GM19240 (cell line): ENCODE results near the gene VPREB3.
"Not testable (repeated sequence)": the region's sequence is repeated elsewhere in the genome, so short reads cannot be mapped to it uniquely, and the experiment has no call there.

Experiments used
- DNase-seq: peaks from one replicate; pipeline ENCODE4 v3.0.0; 2011; ENCODE audit warnings: low spot score; ENCODE audit not compliant: insufficient read length

Gene VPREB3

DNA sequence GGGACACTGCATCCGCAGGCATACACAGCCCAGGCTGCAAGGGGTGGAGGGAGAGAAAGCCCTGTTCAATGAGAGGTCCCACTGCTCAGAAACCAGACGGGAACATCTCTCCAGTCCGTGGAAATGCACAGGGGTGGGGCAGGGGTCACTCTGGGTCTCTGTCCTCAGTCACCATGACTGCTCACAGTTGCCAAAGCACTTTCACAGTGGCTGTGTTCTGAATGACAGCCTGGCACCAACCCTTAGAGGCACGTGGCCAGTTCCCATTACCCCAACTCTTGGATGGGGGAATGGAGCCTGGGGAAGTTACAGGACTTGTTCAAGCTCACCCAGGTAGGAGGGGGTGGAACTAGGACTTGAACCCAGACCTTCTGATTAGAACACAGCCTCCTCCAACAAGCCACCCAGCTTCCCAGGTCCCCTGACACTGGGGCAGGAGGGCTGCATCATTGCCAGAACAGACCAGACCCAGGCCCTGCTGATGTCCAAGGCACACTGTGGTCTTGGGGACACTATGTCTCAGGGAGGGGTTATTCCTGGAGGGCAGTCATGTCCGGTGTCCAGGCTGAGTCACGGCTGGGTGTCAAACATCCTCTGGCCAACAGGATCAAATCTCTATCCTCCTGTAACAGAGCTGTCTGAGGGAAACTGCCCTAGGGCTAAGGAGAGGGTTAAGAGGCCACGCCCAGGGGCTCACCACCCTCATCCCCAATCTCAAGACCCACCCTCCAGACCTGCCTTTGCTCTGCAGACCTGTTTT, 11.5 kb downstream of the VPREB3 start:
- DNase-seq: no peak

DNA sequence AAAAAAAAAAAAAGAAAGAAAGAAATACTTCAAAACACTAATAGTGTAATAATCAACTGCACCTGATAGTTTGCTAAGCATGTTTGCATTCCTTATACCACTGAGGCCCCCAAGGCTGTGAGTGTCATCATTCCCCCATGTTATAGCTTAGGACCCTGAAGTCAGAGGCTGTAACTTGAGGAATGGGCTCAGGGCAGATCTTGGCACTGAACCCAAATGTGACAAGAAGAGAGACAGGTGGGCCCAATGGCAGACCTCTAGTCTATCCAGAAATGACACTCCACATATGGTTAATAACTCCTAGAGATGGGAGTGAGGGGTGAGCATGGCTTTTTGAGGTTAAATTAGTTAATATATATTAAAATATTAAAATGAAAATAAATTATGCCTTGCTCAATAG, 16.5 kb downstream of the VPREB3 start:
- DNase-seq: no peak

DNA sequence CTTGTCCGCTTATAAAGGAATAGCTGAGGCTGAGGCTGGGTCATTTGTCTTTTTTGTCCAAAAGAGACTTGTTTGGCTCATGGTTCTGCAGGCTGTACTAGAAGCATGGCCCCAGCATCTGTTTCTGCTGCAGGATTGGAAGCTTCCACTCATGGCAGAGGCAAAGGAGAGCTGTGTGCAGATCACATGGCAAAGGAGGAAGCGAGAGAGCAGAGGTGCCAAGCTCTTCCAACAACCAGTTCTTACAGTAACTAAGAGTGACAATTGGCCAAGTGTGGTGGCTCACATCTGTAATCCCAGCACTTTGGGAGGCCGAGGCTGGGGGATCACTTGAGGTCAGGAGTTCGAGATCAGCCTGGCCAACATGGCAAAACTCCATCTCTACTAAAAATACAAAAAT, 26.1 kb downstream of the VPREB3 start:
- not testable (repeated sequence) for DNase-seq

DNA sequence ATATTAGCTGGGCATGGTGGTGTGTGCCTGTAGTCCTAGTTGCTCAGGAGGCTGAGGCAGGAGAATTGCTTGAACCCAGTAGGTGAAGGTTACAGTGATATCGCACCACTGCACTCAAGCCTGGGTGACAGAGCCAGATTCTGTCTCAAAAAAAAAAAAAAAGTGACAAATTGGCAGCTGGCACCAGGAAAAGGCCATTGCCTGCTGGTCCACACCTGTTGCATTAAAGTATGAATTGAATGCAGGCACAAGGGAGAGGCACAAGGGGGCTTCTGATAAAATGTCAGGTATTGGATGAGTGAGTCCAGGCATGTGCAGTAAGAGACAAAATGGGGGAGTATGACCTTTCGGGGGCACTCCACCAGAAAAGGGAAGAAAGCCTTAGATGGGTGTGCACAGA, 31.5 kb downstream of the VPREB3 start:
- DNase-seq: no peak

DNA sequence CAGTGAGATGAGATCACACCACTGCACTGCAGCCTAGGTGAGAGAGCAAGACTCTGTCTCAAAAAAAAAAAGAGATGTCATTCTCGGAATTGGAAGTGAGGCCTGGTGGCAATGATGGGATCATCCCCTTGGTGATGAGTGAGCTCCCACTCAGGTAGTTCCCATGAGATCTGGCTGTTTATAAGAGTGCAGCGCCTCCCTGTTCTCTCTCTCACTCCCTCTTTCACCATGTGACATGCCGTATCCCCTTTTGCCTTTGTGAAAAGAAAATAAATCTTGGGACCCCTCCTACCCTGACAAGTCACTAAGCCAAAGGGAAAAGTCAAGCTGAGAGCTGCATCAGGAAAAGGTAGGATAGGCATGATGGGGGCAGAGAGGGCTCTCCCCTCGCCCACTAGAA, 32.1 kb downstream of the VPREB3 start:
- no peak for DNase-seq

DNA sequence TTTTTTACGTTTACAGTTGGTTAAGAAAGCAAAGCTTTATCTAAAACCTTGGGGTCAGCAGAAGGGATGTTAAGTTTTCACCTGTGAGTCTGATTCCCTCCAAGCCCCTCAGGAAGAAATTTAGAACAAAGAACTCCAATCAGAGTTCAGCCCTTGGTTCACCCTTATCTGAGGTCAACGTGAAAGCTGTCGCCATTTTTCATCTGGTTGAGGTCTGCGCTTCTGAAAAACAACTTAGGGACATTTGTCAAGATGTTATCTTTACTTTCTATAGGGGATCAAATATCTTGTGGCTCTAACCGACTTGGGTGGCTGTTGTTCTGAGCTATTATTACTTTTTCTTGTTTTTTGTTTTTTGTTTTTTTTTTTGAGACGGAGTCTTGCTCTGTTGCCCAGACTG, 33.4 kb downstream of the VPREB3 start:
- DNase-seq: no peak

DNA sequence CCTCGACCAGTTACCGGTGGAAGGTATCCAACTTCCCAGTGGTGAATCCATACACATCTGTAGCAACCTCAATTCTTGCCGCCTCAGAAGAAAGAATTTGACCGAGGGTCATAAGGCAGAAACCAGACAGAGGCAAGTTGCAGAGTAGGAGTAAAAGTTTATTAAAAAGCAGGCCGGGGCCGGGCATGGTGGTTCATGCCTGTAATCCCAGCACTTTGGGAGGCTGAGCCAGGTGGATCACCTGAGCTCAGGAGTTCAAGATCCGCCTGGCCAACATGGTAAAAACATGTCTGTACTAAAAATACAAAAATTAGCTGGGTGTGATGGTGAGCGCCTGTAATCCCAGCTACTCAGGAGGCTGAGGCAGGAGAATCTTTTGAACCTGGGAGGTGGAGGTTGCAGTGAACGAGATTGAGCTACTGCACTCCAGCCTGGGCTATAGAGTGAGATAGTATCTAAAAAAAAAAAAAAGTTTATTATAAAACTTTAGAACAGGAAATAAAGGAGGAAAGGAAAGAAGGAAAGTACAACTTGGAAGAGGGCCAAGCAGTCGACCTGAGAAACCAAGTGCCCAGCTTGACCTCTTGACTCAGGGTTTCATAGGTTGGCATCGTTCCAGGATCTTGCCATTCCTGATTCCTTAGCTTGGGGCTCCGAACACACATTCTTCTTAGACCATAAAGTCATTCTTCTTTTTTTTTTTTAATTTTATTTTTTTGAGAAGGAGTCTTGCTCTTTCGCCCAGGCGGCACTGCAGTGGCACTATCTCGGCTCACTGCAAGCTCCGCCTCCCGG, 35.7 kb downstream of the VPREB3 start:
- DNase-seq: no peak

DNA sequence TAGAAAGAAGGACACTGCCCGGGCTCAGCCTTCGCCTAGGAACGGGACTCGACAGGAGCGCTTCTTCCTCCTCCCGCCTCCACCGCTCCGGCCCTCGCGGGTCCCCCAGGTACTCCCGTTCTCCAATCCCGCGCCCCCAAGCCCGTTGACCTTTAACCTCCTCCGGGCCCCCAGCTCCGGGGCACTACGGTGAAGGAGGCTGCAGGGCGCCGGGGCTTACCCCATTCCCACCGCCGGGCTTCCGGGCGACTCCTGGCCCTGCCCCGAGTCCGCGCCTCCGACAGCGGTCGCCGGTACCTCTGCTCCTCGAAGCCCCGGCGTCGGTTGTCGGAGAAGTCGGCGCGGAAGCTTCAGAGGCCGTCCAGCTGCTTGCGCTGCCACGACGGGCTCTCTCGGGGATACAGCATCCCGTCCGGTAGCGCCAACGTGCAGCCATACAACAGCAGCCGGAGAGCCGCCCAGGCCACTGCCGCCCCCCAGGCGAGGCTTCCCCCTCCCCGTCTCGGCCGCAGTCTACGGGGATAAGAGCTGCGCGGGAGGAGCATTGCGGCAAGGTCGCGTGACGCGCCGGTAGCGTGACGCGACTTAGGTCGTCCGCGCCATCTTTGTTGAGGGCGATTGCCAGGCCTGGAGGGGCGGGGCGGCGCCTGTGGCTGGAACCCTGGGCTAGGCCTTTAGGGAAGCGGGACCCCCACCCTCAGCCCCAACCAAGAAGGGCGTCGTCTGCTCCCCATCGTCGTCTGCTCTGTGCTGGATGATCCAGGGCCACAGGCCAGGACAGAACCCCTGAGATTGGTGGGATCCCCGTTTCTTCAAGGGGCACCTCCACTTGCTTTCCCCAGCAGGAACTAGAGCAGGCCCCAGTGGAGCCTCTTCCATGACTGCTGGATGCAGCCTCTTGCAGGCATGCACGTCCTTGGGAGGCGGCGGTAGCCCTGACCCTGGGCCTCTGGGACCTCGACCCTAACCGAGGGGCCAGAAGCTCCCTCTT, 37.1 kb downstream of the VPREB3 start:
- peak; percentile 63 for DNase-seq

DNA sequence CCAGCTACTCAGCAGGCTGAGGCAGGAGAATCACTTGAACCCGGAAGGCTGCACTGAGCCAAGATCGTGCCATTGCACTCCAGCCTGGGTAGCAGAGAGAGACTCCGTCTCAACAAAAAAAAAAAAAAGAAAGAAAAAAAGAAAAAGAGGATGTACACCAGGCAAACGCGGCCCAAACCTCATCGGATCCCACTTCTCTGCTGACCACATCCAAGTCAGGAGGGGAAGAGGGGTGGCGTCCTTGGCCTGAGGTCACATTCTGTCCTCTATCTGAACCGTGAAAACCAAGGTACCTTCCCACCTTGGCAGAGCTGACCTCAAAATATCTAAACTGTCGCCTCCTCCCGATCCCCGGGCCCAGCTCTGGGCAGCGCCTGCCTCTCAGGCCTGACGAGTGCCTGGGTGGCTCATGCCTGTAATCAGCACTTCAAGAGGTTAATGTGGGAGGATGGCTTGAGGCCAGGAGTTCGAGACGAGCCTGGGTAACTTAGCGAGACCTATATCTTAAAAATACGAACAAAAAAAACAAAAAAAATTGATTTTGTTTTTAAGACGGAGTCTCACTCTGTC, 38.3 kb downstream of the VPREB3 start:
- DNase-seq: no peak

DNA sequence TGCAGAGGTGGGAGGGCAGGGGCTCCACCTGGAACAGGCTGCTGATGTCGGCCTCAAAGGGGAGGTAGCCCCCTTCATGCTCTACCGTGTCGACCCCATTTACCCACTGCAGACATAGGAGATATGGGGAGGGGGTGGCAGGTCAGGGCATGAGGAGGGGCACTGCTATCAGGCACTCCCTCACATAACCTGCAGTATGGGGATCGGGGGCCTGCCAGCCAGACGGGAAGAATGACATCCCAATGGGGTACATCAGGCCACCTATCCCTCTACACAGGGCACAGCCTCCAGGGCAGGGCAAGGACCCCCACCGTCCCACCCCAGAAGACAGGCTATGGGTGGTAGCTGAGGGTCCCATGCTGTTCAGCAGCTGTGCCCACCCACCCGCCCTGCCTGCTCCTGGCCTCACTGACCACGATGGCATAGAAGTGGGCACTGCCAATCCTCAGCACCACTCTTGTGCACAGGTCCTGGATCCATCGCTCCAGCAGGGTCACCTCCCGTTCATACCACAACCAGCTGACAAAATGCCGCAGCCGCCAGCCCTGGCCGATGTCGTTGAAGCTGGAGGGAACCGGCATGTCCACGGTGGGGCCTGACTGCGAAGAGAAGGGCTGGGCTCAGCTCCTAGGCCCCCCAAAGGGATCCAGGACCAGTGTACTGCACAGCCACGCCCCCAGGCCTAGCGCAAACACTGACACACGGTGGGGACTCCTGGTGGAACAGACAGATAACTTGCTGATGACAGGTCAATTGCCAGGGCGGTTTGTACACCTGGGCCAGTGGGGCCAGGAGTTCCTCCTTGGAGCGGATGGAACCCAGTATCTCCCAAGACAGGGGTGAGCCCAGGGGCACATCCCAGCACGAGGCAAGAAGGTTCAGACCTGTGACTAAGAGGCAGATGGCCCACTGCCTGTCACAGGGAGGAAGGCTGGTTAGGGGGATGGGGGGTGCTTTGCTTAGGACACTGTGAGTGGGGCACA, 39.3 kb downstream of the VPREB3 start:
- no peak for DNase-seq

DNA sequence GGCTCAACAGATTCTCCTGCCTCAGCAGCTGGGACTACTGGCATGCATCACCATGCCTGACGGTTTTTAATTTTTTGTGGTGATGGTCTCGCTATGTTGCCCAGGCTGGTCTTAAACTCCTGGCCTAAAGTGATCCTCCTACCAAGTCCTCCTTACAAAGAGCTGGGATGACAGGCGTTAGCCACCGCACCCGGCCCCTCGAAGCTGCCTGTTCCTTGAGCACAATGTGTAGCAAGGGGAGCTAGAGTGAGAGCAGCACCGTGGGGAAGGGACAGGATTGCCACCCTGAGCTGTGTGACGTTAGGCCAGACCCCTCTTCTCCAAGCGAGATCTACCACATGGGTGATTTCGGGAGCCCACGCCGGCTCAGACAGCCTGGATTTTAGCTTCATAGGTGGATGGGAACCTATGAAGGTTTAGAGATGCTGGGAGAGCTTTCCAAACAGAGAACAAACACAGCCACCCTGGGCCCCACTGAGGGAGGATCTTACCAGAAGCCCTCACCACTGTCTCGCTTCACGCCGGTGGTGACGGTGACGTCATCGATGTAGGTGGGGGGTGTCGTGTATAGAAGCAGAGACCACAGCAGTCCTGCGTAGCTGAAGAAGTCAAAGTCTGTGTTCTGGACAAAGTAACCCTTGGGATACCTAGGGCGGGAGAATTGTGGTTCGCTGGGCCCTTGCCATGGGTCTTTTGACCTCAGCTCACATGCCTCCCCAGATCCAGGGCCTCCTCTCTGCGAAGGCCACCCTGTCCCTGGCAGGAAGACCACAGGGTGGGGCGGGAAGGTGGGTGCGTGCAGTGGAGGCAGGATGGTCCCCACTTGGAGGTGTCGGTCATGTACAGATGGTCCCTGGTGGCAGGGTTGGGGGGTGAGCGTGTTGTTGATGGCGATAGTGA, 40.3 kb downstream of the VPREB3 start:
- no peak for DNase-seq

DNA sequence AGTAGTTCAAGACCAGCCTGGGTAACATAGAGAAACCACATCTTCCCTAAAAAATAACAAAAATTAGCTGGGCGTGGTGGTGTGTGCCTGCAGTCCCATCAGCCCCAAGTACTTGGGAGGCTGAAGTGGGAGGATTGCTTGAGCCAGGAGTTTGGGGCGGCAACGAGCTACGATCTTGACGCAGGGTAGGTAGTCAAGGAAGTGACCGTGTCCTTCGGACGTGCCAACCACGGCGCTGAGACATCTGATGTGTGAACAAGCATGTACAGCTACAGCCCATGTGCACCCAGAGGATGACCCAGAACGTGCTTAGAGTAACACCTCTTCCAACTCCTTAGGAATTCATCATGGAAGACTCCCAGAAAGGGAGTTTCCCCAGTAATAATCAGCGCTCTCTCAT, 42.0 kb downstream of the VPREB3 start:
- DNase-seq: no peak

DNA sequence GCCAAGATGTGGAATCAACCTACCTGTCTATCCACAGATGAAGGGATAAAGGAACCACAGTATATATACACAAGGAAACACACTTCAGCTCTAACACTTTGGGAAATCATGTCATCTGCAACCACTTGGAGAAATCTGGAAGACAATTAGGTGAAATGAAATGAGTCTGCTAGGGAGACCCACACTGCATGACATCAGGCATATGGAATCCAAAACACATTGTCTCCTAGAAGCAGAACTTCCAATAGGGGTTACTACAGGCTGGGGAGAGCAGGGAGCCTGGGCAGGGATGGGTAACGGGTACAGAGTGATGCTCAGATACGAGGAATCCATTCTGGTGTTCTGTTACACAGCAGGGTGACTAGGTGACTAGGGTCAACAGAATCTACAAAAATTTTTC, 45.1 kb downstream of the VPREB3 start:
- no peak for DNase-seq

DNA sequence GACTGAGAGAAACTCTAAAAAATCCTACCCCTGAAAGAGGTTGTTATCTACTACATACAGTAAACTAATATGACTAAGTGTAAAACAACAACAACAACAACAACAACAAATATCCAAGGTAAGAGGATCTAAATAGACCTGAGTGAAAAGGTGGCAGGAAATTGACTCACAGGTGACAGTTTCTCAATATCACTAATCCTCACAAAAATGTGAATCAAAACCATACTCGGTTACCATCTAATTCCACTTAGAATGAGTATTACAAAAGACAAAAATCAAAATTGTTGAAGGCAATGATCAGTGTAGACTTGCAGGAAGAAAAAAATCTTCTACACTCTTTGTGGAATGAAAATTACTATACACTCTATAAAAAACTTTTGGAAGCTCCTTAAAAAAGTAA, 46.0 kb downstream of the VPREB3 start:
- DNase-seq: no peak

DNA sequence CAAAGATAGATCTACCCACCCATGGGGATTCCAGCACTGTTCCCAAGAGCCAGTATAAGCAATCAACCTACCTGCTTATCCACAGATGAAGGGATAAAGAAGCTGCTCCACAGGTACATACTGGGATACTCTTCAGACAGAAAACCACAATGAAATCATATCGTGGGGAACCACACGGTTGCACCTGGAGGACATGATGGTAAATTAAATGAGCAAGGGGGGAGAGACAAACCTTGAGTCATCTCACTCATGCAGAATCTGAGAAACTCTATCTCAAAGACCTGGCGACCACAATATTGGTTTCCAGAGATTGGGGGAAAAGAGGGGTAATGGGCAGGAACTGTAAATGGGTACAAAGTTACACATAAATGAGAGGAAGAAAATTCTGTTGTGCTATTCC, 48.9 kb downstream of the VPREB3 start:
- DNase-seq: no peak

DNA sequence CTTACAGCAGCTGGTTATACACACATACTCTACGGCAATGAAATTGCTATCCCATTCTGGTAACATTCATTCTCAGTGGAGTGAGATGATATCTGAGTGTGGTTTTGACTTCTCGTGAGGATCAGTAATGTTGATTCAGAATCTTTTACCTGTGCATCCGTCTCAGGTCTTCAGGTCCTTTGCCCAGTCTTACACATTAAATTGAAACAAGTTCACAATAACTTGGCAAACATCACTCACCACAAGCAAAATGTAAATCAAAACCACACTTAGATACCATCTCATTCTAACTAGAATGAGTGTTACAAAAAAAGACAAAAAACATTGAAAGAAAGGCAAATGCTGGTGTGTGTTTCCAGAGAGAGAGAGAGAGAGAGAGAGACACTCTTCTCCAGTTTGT, 49.4 kb downstream of the VPREB3 start:
- DNase-seq: no peak

DNA sequence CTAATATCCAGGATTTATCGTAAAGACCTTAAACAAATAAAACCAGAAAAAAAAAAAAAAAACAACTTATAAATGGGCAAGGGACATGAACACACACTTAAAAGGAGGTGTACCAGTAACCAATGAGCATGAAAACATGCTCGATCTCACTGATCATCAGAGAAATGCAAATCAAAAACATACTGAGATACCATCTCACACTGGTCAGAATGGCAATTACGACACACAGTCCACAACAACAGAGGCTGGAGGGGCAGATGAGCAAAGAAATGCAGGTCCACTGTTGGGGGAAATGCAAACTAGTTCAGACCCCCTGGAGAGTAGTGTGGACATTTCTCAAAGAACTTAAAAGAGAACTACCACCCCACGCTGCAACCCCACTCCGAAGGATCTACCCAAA, 50.2 kb downstream of the VPREB3 start:
- DNase-seq: no peak
